ENCODE measurements around the gene CREBBP. TPM values are rescaled to one million over a fixed set of nuclear protein-coding genes. Genes with fewer than 3 reads are reported as not detected.

CREBBP gene
- total RNA-seq, 2 experiments from 2014 or later, result 26.6 to 29.5 TPM

DNA sequence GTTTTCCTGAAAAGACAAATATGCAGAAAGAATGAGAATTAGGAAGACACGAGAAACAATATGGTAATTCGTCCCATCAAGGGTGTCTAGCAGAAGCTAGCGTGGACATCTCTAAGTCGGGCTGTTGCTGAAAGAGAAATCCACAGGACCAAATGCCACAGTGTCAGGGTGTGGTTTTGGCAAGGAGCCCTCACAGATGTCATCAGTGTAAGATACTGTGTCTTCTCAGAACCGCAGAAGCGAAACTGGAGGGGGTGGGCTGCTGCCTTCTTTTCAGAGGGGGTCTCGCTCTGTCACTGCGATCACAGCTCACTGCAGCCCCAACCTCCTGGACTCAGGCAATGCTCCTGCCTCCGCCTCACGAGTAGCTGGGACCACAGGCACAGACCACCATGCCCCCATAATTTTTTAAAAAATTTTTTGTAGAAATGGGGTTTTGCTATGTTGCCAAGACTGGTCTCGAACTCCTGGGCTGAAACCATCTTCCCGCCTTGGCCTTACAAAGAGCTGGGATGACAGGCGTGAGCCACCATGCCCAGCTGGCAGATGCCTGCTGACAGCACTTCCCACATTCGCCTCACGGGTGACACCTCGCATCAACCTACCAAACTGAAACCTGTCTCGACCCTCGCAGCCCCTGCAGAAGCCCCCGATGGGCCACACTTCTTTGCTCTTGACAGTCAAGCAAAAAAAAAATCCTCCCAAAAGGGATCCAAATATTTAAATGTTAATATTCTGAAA lies 189.4 kb downstream of the CREBBP start:
- Mint-ChIP-seq H3K4me1 (ENCODE audit: low read depth) (peaks cover 7% of the 10 kb centered on the region), H3K27me3 (no peaks in the 10 kb centered on the region), H3K27ac (no peak overlapping the region), H3K9me3 (no peaks in the 10 kb centered on the region), H3K36me3 (peaks cover 26% of the 10 kb centered on the region), H3K4me3 (no peak overlapping the region)
- intact Hi-C loops (cut with micrococcal nuclease), result loop anchor here (1.0 kb wide), 1 partner anchor 189 kb away; the partner anchor contains the start of gene CREBBP
- CTCF ChIA-PET, result interaction anchor here (0.6 to 1.4 kb wide), 8 partner anchors 10 to 711 kb away, joined by 3 to 4 read pairs (median 3); no protein-coding TSS in a partner anchor
- POLR2A ChIA-PET, result interaction anchor here (1.6 kb wide), 1 partner anchor 26 kb away, joined by 4 read pairs; the partner anchor contains the start of gene TRAP1
- DNase-seq, result no peak

DNA sequence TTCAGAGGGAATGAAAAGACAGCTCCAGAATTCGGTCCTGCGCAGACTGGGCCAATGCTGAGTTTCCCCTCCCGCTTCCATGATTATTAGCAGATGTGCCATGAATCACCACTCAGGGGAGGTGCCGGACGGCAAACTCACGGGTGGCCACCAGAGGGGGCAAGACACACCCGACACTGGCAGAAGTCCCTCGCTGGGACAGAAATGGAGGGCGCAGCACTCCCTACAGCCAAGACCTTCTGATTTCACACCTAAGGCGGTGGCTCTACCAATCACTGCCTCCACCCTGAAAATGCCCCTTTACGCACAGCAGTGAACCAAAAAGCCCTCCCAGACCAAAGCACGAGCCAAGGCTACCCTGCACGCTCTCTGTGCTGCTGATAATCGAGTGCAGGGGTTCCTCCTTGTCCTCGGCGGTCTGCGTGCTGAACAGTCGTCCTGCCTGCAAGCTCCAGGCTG lies 190.0 kb downstream of the CREBBP start:
- Mint-ChIP-seq H3K36me3 (peaks cover 30% of the 10 kb centered on the region), H3K9me3 (no peaks in the 10 kb centered on the region), H3K27ac (no peak overlapping the region), H3K4me3 (no peak overlapping the region), H3K27me3 (no peaks in the 10 kb centered on the region), H3K4me1 (ENCODE audit: low read depth) (peaks cover 7% of the 10 kb centered on the region)
- ChIA-PET CTCF (interaction anchor here (0.5 to 1.4 kb wide), 8 partner anchors 10 to 712 kb away, joined by 3 to 5 read pairs (median 3); no protein-coding TSS in a partner anchor), POLR2A (interaction anchor here (1.6 kb wide), 1 partner anchor 27 kb away, joined by 4 read pairs; the partner anchor contains the start of gene TRAP1)
- DNase-seq, result peak; percentile 90
- intact Hi-C loops (cut with micrococcal nuclease), result loop anchor here (1.0 kb wide), 1 partner anchor 190 kb away; the partner anchor contains the start of gene CREBBP

DNA sequence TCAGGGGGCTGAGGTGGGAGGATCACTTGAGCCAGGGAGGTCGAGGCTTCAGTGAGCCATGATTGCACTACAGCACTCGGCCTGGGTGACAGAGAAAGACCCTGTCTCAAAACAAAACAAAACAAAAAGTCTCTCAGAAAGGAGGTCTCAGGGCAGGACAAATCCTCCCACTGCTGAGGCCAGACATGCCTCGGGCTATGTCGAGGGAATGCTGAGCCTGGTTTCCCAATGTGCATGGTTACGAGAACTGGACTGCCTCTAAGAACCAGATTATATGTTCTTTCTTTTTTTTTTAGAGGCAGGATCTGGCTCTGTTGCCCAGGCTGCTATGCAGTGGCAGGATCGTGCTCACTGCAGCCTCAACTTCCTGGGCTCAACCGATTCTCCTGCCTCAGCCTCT lies 190.8 kb downstream of the CREBBP start:
- H3K36me3 Mint-ChIP-seq, result peaks cover 27% of the 10 kb centered on the region
- H3K27ac Mint-ChIP-seq, result no peak overlapping the region
- POLR2A ChIA-PET, result interaction anchor here (1.6 kb wide), 1 partner anchor 28 kb away, joined by 4 read pairs; the partner anchor contains the start of gene TRAP1
- CTCF ChIA-PET, result interaction anchor here (0.5 to 1.1 kb wide), 4 partner anchors 15 to 172 kb away, joined by 3 to 5 read pairs (median 3); no protein-coding TSS in a partner anchor
- H3K4me3 Mint-ChIP-seq, result no peak overlapping the region
- no peaks in the 10 kb centered on the region for H3K27me3 Mint-ChIP-seq
- DNase-seq, result no peak
- H3K9me3 Mint-ChIP-seq, result no peaks in the 10 kb centered on the region
- intact Hi-C loops (cut with micrococcal nuclease), result loop anchor here (1.0 kb wide), 1 partner anchor 191 kb away; the partner anchor contains the start of gene CREBBP
- peaks cover 7% of the 10 kb centered on the region for H3K4me1 Mint-ChIP-seq (ENCODE audit: low read depth)

DNA sequence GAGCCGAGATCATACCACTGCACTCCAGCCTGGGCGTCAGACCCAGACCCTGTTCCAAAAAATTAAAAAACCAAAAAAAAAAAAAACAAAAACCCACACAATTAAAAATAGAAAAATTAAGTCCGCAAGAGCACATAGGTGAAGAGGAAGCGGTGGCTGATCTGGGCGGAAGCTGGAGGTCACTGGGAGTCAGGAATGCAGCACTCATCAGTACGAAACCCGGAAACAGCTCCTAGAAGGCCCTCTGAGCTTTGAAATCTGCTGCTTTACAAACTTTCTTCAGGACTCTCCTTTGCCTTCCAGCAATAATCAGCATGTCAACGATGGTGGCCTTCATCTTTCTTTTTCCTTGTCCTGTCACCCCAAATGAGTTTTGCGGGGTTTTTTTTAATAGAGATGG lies 192.7 kb downstream of the CREBBP start:
- intact Hi-C loops (cut with micrococcal nuclease), result no loop called here
- no peaks in the 10 kb centered on the region for H3K27me3 Mint-ChIP-seq
- ChIA-PET CTCF (interaction anchor here (1.0 kb wide), 1 partner anchor 175 kb away, joined by 3 read pairs; no protein-coding TSS in a partner anchor), POLR2A (no interaction called here)
- no peak overlapping the region for H3K4me3 Mint-ChIP-seq
- DNase-seq, result no peak
- peaks cover 7% of the 10 kb centered on the region for H3K4me1 Mint-ChIP-seq (ENCODE audit: low read depth)
- H3K9me3 Mint-ChIP-seq, result no peaks in the 10 kb centered on the region
- no peak overlapping the region for H3K27ac Mint-ChIP-seq
- H3K36me3 Mint-ChIP-seq, result peaks cover 35% of the 10 kb centered on the region

DNA sequence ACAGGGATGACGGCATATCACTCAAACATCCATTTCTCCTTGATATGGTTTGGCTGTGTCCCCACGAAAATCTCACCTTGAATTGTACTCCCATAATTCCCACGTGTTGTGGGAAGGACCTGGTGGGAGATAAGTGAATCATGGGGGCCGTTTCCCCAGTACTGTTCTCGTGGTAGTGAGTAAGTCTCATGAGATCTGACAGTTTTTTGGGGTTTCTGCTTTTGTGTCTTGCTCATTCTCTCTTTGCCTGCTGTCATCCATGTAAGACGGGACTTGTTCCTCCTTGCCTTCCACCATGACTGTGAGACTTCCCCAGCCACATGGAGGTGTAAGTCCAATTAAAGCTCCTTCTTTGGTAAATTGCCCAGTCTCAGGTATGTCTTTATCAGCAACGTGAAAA lies 193.5 kb downstream of the CREBBP start:
- Mint-ChIP-seq H3K9me3 (no peaks in the 10 kb centered on the region), H3K4me1 (ENCODE audit: low read depth) (peaks cover 7% of the 10 kb centered on the region), H3K27ac (no peak overlapping the region), H3K4me3 (no peak overlapping the region), H3K36me3 (peaks cover 35% of the 10 kb centered on the region), H3K27me3 (no peaks in the 10 kb centered on the region)
- intact Hi-C loops (cut with micrococcal nuclease), result no loop called here
- ChIA-PET CTCF (interaction anchor here (0.9 kb wide), 1 partner anchor 9 kb away, joined by 3 read pairs; no protein-coding TSS in a partner anchor), POLR2A (no interaction called here)
- no peak for DNase-seq

DNA sequence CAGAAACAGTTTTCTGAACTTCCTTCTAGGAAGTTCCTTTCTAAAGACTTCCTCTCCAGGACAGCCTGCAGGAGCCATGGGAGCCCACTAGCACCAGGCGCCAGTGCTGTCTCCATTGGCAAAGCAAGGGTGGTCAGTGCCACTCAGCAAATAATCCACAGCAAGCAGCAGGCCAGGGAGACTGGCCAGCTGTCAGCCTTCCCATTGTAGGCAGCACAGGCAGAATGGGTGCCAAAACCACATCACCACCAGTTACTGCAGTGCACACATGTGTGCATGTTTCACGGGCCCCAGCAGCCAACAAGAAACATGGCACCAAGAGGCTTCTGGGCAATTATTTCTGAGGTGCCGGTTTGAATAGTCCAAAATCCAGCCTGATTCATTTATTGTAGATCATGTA lies 199.3 kb downstream of the CREBBP start:
- Mint-ChIP-seq H3K4me1 (ENCODE audit: low read depth) (no peaks in the 10 kb centered on the region), H3K27me3 (no peaks in the 10 kb centered on the region), H3K9me3 (no peaks in the 10 kb centered on the region), H3K4me3 (no peak overlapping the region), H3K36me3 (peaks cover 46% of the 10 kb centered on the region), H3K27ac (no peak overlapping the region)
- CTCF ChIA-PET, result interaction anchor here (1.1 to 1.3 kb wide), 2 partner anchors 27 to 573 kb away, joined by 3 to 5 read pairs; no protein-coding TSS in a partner anchor
- POLR2A ChIA-PET, result no interaction called here
- intact Hi-C loops (cut with micrococcal nuclease), result no loop called here
- DNase-seq, result no peak

DNA sequence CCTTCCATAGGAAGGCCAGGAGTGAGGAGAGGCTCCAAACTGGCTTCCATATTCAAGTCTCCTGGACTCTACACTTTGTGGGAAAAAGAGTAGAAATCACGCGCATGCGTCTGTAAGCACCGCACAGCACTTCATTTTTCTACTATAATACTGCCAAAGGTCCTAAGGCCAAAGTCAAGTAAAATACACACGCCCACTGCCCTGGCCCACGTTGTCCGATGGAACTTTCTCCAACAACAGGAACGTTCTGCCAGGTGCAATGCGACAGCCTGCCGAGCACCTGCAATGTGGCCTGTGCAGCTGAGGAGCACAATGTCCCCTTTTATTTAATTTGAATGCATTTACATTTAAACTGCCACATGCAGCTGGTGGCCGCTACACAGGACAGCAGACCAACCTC lies 202.5 kb downstream of the CREBBP start:
- Mint-ChIP-seq H3K36me3 (peaks cover 41% of the 10 kb centered on the region), H3K9me3 (no peaks in the 10 kb centered on the region), H3K27me3 (no peaks in the 10 kb centered on the region), H3K27ac (no peak overlapping the region), H3K4me1 (ENCODE audit: low read depth) (no peaks in the 10 kb centered on the region), H3K4me3 (no peak overlapping the region)
- no peak for DNase-seq
- ChIA-PET CTCF (interaction anchor here (0.5 to 0.8 kb wide), 3 partner anchors 153 to 261 kb away, joined by 3 to 4 read pairs (median 4); no protein-coding TSS in a partner anchor), POLR2A (no interaction called here)
- intact Hi-C loops (cut with micrococcal nuclease), result no loop called here

DNA sequence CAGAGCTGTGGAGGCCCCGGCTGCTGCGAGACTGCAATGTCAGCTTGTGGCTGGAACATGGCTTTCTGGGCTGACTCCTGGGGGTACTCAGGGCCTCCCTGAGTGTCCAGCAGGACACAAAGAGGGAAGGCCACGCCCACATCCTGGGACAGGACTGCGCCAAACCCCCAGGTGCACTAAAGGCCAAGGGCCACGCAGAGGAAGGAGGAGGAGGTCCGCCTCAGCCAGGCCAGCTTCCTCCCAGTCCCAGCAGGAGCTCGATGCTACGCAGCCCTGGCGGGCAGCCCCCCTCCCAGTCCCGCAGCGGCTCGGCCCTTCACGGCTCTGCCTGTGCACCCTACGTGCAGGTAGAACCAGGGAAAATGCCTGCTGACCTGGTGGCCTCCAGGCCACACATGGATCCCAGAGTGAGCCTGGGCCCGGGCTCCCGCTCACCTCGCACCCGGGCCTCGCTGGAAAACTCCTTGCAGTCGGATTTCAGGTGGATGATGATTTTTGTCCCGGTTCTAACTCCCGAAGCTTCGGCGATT lies 204.8 kb downstream of the CREBBP start:
- H3K27me3 Mint-ChIP-seq, result no peaks in the 10 kb centered on the region
- no peak overlapping the region for H3K27ac Mint-ChIP-seq
- no peaks in the 10 kb centered on the region for H3K9me3 Mint-ChIP-seq
- no peak overlapping the region for H3K4me3 Mint-ChIP-seq
- no peak for DNase-seq
- ChIA-PET CTCF (no interaction called here), POLR2A (no interaction called here)
- intact Hi-C loops (cut with micrococcal nuclease), result no loop called here
- peaks cover 33% of the 10 kb centered on the region for H3K36me3 Mint-ChIP-seq
- H3K4me1 Mint-ChIP-seq (ENCODE audit: low read depth), result no peaks in the 10 kb centered on the region

Other genes with a start within 250 kb of the CREBBP start
- 10 to 100 TPM; 11.4 to 14.3 TPM for gene DNASE1, start 226.0 kb downstream of the CREBBP start, total RNA-seq
- gene TRAP1, start 163.2 kb downstream of the CREBBP start, total RNA-seq, result 100 to 1,000 TPM; 277 to 282 TPM
- gene ADCY9, start 235.7 kb upstream of the CREBBP start, total RNA-seq, result 1 to 10 TPM; 3.8 to 4.9 TPM

Measured in activated CD4-positive, alpha-beta memory T cell treated with anti-CD3 and anti-CD28 coated beads for 36 hours (primary cell).